ENCODE results near the gene LRRC72.

DNA sequence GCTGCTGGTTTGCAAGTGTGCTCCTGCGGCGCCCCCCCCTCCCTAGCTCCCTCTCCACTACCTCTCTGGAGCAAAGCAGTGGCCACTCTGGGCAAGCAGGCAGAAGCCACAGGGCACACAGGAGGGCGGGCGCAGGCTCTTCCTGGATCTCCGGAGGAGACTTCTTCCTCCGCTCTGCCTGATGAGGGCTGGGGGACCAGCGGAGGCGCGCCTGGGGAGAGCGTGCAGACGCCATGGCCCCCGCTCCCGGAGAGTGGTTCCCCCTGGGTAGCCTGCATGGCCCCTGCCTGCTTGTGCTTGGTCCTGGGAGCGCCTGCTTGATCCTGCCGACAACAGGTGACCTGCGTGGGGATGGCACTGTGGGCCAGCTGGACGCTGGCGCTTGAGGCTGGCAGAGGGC, 89.9 kb downstream of the LRRC72 start:
- TF ChIP-seq POLR2A (IDR thresholded peaks at IDR 0.05; ENCODE audit: low read length) (no peak), GATA1 (IDR thresholded peaks at IDR 0.05; ENCODE audit: low read depth, low read length) (no peak)

Data from erythroblast (primary cell).